IMR-90 (cell line): ENCODE results near the gene PARP14. TPM values are rescaled to one million over a fixed set of nuclear protein-coding genes. Genes with fewer than 3 reads are reported as not detected.

Source experiments
- ATAC-seq: fragments of 200-7000 bp; cut with Tn5 transposase; 2 replicates; pipeline ENCODE4 v1.9.1; 2020; ENCODE audit warnings: low read depth, mild to moderate bottlenecking, moderate library complexity
- BruUV-seq: library from RNA; stranded (reverse); fragments of 400-500 nt; replicated peaks from 2 replicates; lab custom pipeline; 2021; lab: Mats Ljungman, UMichigan
- CTCF ChIA-PET: fragments of 300-600 bp; formaldehyde crosslinking; extraction: SDS; loops from one replicate; lab custom pipeline; 2021; ENCODE audit warnings: antibody characterized with exemption; lab: Yijun Ruan, JAX
- POLR2A ChIA-PET: fragments of 300-600 bp; sonication (Branson Sonifier 250); formaldehyde crosslinking; loops from one replicate; lab custom pipeline; 2022; ENCODE audit warnings: antibody characterized with exemption; ENCODE audit not compliant: unreplicated experiment; lab: Charles Lee
- DNase-seq: peaks from one replicate; pipeline ENCODE4 v3.0.0; 2013
- H2AFZ ChIP-seq: replicated peaks from 2 replicates; pipeline ENCODE3; 2013; ENCODE audit warnings: low read length, mild to moderate bottlenecking; ENCODE audit not compliant: poor library complexity
- H2AK5ac ChIP-seq: 2 replicates; pipeline ENCODE4 v1.6.1; 2013; ENCODE audit warnings: low read depth, low read length, inconsistent platforms
- H2AK9ac ChIP-seq: replicated peaks from 2 replicates; pipeline ENCODE3; 2013; ENCODE audit warnings: mild to moderate bottlenecking, low read depth, low read length, moderate library complexity; ENCODE audit not compliant: poor library complexity
- H2BK120ac ChIP-seq: 2 replicates; pipeline ENCODE4 v1.6.1; 2013; ENCODE audit warnings: low read depth, low read length, inconsistent platforms
- H2BK15ac ChIP-seq: 3 replicates; pipeline ENCODE4 v1.6.1; 2013; ENCODE audit warnings: low read depth, low read length, inconsistent platforms
- H2BK20ac ChIP-seq: 2 replicates; pipeline ENCODE4 v1.6.1; 2013; ENCODE audit warnings: low read depth, mild to moderate bottlenecking, inconsistent platforms, low read length, moderate library complexity
- H2BK5ac ChIP-seq: 2 replicates; pipeline ENCODE4 v1.6.1; 2013; ENCODE audit warnings: mild to moderate bottlenecking, low read depth, low read length, inconsistent platforms; ENCODE audit not compliant: poor library complexity, severe bottlenecking
- H3K14ac ChIP-seq: replicated peaks from 2 replicates; pipeline ENCODE4 v1.6.1; 2013; ENCODE audit warnings: low read depth, low read length, inconsistent platforms
- H3K18ac ChIP-seq: 2 replicates; pipeline ENCODE4 v1.6.1; 2013; ENCODE audit warnings: low read depth, low read length, control low read depth
- H3K23ac ChIP-seq: 2 replicates; pipeline ENCODE4 v1.6.1; 2013; ENCODE audit warnings: low read depth, low read length, inconsistent platforms
- H3K27ac ChIP-seq: 2 replicates; pipeline ENCODE4 v1.5.1; 2013; ENCODE audit warnings: mild to moderate bottlenecking, control low read depth, low read length; ENCODE audit not compliant: insufficient read depth
- H3K27me3 ChIP-seq: 2 replicates; pipeline ENCODE4 v1.6.1; 2013; ENCODE audit warnings: low read length; ENCODE audit not compliant: control insufficient read depth, insufficient read depth
- H3K36me3 ChIP-seq: 2 replicates; pipeline ENCODE4 v1.6.1; 2013; ENCODE audit warnings: low read length, mixed read lengths; ENCODE audit not compliant: control insufficient read depth, insufficient read depth
- H3K4ac ChIP-seq: 2 replicates; pipeline ENCODE4 v1.6.1; 2013; ENCODE audit warnings: low read depth, low read length, inconsistent platforms
- H3K4me1 ChIP-seq: 2 replicates; pipeline ENCODE4 v1.6.1; 2013; ENCODE audit warnings: low read length, mixed read lengths; ENCODE audit not compliant: control insufficient read depth, insufficient read depth
- H3K4me2 ChIP-seq: 2 replicates; pipeline ENCODE4 v1.6.1; 2013; ENCODE audit warnings: low read depth, mild to moderate bottlenecking, control low read depth, low read length, moderate library complexity
- H3K4me3 ChIP-seq: 2 replicates; pipeline ENCODE4 v1.5.1; 2013; ENCODE audit warnings: low read depth, mild to moderate bottlenecking, control low read depth, low read length, moderate library complexity; ENCODE audit not compliant: insufficient read depth
- H3K56ac ChIP-seq: 2 replicates; pipeline ENCODE4 v1.6.1; 2013; ENCODE audit warnings: low read length, inconsistent platforms; ENCODE audit not compliant: insufficient read depth; ENCODE audit errors: extremely low read depth
- H3K79me1 ChIP-seq, 2 experiments: 2 replicates each; pipeline ENCODE4 v1.6.1; 2013; ENCODE audit warnings: low read length in 2 of 2, inconsistent platforms in 1 of 2, low read depth in 1 of 2
- H3K9ac ChIP-seq: 2 replicates; pipeline ENCODE4 v1.6.1; 2013; ENCODE audit warnings: low read depth, low read length, control low read depth
- H3K9me1 ChIP-seq: 2 replicates; pipeline ENCODE4 v1.6.1; 2013; ENCODE audit warnings: low read length, inconsistent platforms; ENCODE audit not compliant: insufficient read depth
- H3K9me3 ChIP-seq: 2 replicates; pipeline ENCODE4 v1.6.1; 2013; ENCODE audit warnings: low read length; ENCODE audit not compliant: control insufficient read depth, insufficient read depth
- H4K20me1 ChIP-seq: 2 replicates; pipeline ENCODE4 v1.6.1; 2013; ENCODE audit warnings: low read length, inconsistent platforms; ENCODE audit not compliant: insufficient read depth
- H4K5ac ChIP-seq: 2 replicates; pipeline ENCODE4 v1.6.1; 2013; ENCODE audit warnings: mild to moderate bottlenecking, low read depth, low read length, control low read depth
- H4K8ac ChIP-seq, 2 experiments: 2 replicates each; pipeline ENCODE4 v1.6.1; 2013; ENCODE audit warnings: low read depth in 2 of 2, low read length in 2 of 2, control low read depth in 1 of 2, inconsistent platforms in 1 of 2
- H4K91ac ChIP-seq: 2 replicates; pipeline ENCODE4 v1.6.1; 2013; ENCODE audit warnings: low read depth, low read length, inconsistent platforms; ENCODE audit not compliant: insufficient read depth
- CEBPB ChIP-seq: IDR thresholded peaks from 2 replicates; pipeline ENCODE4 v1.6.1; 2012; ENCODE audit warnings: low read depth, low read length, improper control_type of control experiment
- MAFK ChIP-seq: IDR thresholded peaks from 2 replicates; pipeline ENCODE4 v1.6.1; 2012; ENCODE audit warnings: low read depth, low read length, improper control_type of control experiment
- NFE2L2 ChIP-seq: fragments of 150-350 bp; IDR thresholded peaks from 2 replicates; pipeline ENCODE4 v1.6.1; 2016; ENCODE audit warnings: low read depth, mild to moderate bottlenecking, low read length
- RCOR1 ChIP-seq: IDR thresholded peaks from 2 replicates; pipeline ENCODE4 v1.6.1; 2012; ENCODE audit warnings: mild to moderate bottlenecking, low read length, improper control_type of control experiment; ENCODE audit not compliant: insufficient replicate concordance
- WGBS, 2 experiments: methylation state at CpG; one replicate each; pipeline versions ENCODE4 v1.1.5 to v1.1.7; 2013; ENCODE audit warnings: missing lambda C conversion rate in 2 of 2; ENCODE audit not compliant: insufficient read length in 1 of 2; ENCODE audit errors: extremely low coverage in 2 of 2; 5-methylcytosine and 5-hydroxymethylcytosine counted together
- dilution Hi-C: fragments of 300-500 bp; cut with HindIII; formaldehyde crosslinking; loops from one replicate; pipeline ENCODE4 v1.14.3; 2018; ENCODE audit warnings: low sequenced_read_pairs; ENCODE audit not compliant: unreplicated experiment
- in situ Hi-C: fragments of 300-500 bp; cut with MboI; formaldehyde crosslinking; loops from 3 replicates; pipeline ENCODE4 v1.14.3; 2019; ENCODE audit warnings: low sequenced_read_pairs, inconsistent platforms, mixed read lengths
- intact Hi-C: fragments of 100-400 bp; cut with micrococcal nuclease; formaldehyde crosslinking; loops from 2 replicates; pipeline ENCODE4 v1.10.0; 2022
- polyA plus RNA-seq, 3 experiments: library from polyadenylated mRNA; depleted of rRNA; stranded (reverse); fragments of >200 nt; gene quantifications; 2 replicates each; pipeline ENCODE4 v1.2.3, GENCODE V29; 2012; ENCODE audit warnings: low replicate concordance in 1 of 3
- total RNA-seq: library from RNA; depleted of rRNA; stranded (reverse); fragments of >200 nt; gene quantifications from 2 replicates; pipeline ENCODE4 v1.2.3, GENCODE V29; 2012
- TF ChIP-seq, protein P1 (sequence below): fragments of 150-350 bp; IDR thresholded peaks from 2 replicates; pipeline ENCODE4 v1.6.1; 2017; ENCODE audit warnings: mild to moderate bottlenecking, antibody characterized with exemption, low read length, low read depth
- TF ChIP-seq, protein P2 (sequence below): conservative IDR thresholded peaks from 2 replicates; pipeline ENCODE4 v1.5.1; 2012; ENCODE audit warnings: mild to moderate bottlenecking, low read depth, low read length, improper control_type of control experiment

The PARP14 gene
- total and polyA plus RNA-seq, 2 of the 4 experiments (the other 2 are of a cell fraction): 9.3 to 23.1 TPM

DNA sequence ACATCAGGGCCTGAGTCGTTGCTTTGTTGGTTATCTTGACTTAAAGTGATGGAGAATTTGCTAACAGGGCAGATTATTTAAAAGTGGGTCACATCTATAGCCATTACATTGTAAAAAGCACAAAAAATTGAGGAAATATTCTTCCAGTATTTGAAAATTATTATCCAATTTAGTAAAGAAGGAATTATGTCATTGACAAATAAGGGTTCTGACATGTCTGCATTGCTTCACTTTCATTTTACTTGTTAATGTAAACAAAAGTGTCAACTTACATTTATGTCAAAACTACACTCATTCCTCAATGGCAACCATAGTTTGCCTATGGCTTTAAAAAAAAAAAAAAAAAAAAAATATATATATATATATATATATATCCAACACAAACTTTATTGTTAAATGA lies 3.4 kb upstream of the PARP14 start:
- CTCF ChIA-PET: no interaction called here
- no peak overlapping the region for H3K4me2 ChIP-seq
- no peak overlapping the region for H3K4me3 ChIP-seq
- no CpG with 5 or more reads among the region's 1 CpG for WGBS, 2 experiments
- H3K56ac ChIP-seq: no peak overlapping the region
- no peak overlapping the region for H2BK15ac ChIP-seq
- no peak overlapping the region for H2BK5ac ChIP-seq
- H2AK9ac ChIP-seq: no peak overlapping the region
- peaks cover 4% of the 10 kb centered on the region; the same call in 1 of the 2 replicates for H3K9me1 ChIP-seq
- H4K8ac ChIP-seq: no peak overlapping the region
- H3K36me3 ChIP-seq: no peaks in the 10 kb centered on the region
- H2BK120ac ChIP-seq: no peak overlapping the region
- no peak overlapping the region for H3K4ac ChIP-seq
- BruUV-seq: no TSS peak
- no peak overlapping the region for H3K27ac ChIP-seq
- DNase-seq (no peak), ATAC-seq (no peak)
- in situ Hi-C loops: loop anchor here (5.0 to 10.0 kb wide), 3 partner anchors 120 to 282 kb away; no protein-coding TSS in a partner anchor
- H3K79me1 ChIP-seq: peaks cover 11 to 12% of the 10 kb centered on the region in 2 experiments
- no peaks in the 10 kb centered on the region for H4K20me1 ChIP-seq
- H3K4me1 ChIP-seq: peaks cover 13% of the 10 kb centered on the region
- no peak overlapping the region for H4K5ac ChIP-seq
- H3K18ac ChIP-seq: no peak overlapping the region
- no peaks in the 10 kb centered on the region for H3K9me3 ChIP-seq
- dilution Hi-C loops: no loop called here
- intact Hi-C loops: loop anchor here (5.0 kb wide), 1 partner anchor 575 kb away; no protein-coding TSS in a partner anchor
- no peak overlapping the region for H2AFZ ChIP-seq
- no peak overlapping the region for H3K14ac ChIP-seq
- no peaks in the 10 kb centered on the region for H3K27me3 ChIP-seq
- no peak overlapping the region for H3K23ac ChIP-seq
- H3K9ac ChIP-seq: no peak overlapping the region
- no peak overlapping the region for H2BK20ac ChIP-seq
- no peak overlapping the region for H4K91ac ChIP-seq
- TF ChIP-seq, protein P1, sequence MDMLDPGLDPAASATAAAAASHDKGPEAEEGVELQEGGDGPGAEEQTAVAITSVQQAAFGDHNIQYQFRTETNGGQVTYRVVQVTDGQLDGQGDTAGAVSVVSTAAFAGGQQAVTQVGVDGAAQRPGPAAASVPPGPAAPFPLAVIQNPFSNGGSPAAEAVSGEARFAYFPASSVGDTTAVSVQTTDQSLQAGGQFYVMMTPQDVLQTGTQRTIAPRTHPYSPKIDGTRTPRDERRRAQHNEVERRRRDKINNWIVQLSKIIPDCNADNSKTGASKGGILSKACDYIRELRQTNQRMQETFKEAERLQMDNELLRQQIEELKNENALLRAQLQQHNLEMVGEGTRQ: no peak
- TF ChIP-seq RCOR1: no peak
- TF ChIP-seq CEBPB: peak; percentile 18; the same call in 1 of the 2 replicates
- no peak for TF ChIP-seq NFE2L2
- TF ChIP-seq, protein P2, sequence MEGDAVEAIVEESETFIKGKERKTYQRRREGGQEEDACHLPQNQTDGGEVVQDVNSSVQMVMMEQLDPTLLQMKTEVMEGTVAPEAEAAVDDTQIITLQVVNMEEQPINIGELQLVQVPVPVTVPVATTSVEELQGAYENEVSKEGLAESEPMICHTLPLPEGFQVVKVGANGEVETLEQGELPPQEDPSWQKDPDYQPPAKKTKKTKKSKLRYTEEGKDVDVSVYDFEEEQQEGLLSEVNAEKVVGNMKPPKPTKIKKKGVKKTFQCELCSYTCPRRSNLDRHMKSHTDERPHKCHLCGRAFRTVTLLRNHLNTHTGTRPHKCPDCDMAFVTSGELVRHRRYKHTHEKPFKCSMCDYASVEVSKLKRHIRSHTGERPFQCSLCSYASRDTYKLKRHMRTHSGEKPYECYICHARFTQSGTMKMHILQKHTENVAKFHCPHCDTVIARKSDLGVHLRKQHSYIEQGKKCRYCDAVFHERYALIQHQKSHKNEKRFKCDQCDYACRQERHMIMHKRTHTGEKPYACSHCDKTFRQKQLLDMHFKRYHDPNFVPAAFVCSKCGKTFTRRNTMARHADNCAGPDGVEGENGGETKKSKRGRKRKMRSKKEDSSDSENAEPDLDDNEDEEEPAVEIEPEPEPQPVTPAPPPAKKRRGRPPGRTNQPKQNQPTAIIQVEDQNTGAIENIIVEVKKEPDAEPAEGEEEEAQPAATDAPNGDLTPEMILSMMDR: no peak
- TF ChIP-seq MAFK: peak; percentile 53
- H2AK5ac ChIP-seq: no peak overlapping the region
- POLR2A ChIA-PET: no interaction called here
